AG10803 (cell line): ENCODE data around the gene NMD3.
A peak's percentile ranks its signal among the peaks of the same experiment; 100 is the strongest.
"Not testable (repeated sequence)": the region's sequence is repeated elsewhere in the genome, so short reads cannot be mapped to it uniquely, and the experiment has no call there.

Source experiments
- DNase-seq: peaks from one replicate; pipeline ENCODE4 v3.0.0; 2010; ENCODE audit warnings: low read depth
- H3K4me3 ChIP-seq: 2 replicates; pipeline ENCODE4 v1.5.1; 2011; ENCODE audit warnings: mild to moderate bottlenecking, low read length, control low read depth
- TF ChIP-seq, protein P1 (sequence below): conservative IDR thresholded peaks from 2 replicates; pipeline ENCODE4 v1.5.1; 2011; ENCODE audit warnings: mild to moderate bottlenecking, low read length, control low read depth, inconsistent platforms

NMD3 gene

DNA sequence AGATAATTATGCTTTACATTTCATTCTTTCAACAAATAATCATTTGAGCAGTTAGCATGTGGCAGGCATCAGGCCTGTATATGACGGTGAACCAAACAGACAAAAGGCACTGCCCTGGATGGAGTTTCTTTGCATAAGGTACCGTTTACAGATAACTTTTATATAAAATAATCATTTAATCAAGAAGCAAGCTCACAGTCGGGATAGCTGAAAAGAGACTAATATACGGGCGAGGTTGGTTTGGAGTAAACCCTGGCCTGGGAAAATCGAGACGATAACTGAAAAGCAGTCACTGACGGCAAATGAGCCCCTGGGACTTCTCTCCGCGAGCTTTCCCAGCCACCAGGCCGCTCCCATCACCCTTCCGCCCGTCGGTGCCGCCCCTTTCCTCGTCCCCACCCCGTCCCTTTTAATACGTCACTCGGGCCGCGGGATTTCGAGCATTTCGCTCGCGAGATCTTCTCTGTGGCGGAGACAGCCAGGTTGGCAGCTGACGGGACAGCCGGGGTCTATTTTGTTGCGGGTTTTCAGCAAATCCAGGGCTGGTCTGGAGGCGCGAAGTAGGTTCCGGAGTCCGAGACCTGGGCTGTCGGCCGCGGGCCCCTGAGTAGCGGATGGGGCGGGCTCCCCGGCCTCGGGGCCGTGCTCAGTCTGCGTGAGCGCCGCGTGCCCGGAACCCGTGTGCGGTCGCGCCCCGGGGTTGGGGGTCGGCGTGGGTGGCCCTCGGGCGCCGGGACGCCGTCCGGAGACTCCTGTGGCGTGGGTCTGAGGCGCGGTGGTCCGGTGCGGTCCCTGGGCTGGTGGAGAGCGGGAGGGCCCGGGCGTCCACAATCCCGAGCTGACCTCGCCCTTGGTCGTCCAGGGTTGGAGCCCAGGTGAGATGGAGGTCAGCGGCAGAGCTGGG lies at the start of gene NMD3:
NMD3 (plus strand) TSS at position 462 of the 904 bp plus-strand sequence. CDS start 703 bp downstream, outside the sequence.
- DNase-seq = peak; percentile 92
- peak within 1 kb of the TSS; percentile 93 for H3K4me3 ChIP-seq
- TF ChIP-seq, protein P1, sequence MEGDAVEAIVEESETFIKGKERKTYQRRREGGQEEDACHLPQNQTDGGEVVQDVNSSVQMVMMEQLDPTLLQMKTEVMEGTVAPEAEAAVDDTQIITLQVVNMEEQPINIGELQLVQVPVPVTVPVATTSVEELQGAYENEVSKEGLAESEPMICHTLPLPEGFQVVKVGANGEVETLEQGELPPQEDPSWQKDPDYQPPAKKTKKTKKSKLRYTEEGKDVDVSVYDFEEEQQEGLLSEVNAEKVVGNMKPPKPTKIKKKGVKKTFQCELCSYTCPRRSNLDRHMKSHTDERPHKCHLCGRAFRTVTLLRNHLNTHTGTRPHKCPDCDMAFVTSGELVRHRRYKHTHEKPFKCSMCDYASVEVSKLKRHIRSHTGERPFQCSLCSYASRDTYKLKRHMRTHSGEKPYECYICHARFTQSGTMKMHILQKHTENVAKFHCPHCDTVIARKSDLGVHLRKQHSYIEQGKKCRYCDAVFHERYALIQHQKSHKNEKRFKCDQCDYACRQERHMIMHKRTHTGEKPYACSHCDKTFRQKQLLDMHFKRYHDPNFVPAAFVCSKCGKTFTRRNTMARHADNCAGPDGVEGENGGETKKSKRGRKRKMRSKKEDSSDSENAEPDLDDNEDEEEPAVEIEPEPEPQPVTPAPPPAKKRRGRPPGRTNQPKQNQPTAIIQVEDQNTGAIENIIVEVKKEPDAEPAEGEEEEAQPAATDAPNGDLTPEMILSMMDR = no peak

DNA sequence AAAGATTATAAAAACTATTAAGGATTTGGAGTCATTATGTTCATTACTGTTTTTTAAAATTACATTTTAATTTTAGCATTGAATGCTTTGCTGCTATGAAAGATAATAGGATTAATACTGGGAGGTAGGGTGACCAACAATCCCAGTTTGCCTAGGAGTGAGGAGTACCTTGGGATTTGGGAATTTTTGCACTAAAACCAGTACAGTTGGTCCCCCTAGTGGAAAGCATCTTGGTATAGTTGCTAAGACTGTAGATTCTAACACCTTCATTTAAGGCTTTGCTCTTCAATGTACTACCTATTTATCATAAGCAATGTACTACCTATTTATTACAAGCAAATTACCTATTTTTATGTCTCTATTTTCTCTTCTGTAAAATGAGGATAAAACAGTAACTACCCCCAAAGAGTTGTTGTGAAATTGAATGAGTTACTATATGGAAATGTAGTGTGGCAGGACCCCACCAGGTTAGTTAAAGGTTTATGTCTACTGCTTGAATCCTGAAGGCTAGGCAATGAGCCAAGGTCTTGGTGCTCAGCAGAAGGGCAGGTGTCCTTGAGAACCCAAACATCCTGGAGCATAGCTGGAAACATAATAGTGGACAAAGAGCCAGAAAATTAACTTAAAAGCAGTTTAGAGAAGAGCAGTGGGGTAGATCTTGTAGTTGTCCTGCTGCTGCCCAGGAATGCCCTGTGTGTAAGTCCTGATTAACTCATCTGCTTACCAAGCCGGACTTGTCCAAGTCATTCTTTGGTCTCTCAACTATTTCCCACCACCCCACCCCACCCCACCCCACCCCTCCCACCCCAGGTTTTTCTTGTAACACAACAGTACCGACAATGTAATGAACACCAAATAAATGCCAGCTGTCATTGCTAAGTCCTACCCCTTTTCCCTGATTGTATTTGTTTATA lies 49.2 kb upstream of the NMD3 start:
- H3K4me3 ChIP-seq = no peak overlapping the region
- DNase-seq = no peak
- TF ChIP-seq, protein P1 = peak; percentile 35

DNA sequence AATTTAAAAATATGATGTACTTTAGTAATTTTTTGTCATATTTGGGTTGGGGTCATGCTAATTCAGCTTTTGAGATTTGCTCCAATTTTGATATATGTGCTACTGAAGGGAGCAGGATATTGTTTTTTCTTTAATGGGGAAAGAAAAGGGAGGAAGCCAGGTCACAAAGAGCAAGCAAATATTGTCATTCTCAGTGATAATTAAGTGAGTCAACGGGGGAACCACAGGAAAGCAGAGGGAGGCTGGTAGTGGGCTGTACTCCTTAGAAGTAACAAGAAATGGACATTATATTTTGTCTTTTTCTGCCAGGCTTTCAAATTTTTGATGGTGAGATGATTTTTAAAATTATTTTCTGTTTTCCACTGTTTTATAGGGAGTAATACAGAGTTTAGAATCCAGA lies 45.6 kb upstream of the NMD3 start:
- TF ChIP-seq, protein P1 = no peak
- DNase-seq = no peak
- H3K4me3 ChIP-seq = no peak overlapping the region

DNA sequence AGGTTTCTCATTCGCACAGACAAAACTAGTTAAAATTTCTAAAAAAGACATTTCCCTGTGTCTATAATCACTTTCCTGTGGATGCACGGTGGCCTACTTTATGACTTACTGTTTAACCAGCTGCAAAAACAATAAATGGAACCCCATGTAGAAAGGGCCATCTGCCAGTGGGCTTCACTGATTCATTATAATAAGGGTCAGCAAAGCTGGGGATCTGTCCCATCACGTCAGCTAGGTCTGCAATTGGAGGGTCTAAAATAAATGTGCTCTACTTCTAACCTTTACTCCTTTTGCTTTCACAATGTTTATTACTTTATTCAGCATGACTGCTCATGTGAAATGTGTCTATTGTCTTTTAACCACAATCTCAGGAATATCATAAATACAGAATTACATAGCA lies 43.1 kb upstream of the NMD3 start:
- no peak for DNase-seq
- no peak overlapping the region for H3K4me3 ChIP-seq
- TF ChIP-seq, protein P1 = no peak

DNA sequence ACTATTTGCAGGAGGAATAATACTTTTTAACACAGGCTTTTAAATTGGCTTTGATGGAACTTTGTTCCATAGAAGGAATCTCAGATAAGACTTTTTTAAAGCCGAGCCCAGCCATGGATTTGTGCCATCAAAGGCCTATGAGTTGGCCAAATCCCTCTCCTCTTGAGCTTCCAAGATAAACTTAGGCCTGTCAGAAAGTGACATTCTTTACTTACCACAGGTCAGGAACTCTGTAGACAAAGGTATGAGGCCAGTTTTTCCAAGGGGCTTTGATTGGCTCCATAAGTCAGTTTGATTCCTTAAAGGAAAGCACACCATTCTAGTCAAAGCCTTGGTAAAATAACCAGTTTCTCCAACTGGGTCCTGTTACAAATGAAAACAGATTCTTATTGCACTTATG lies 39.7 kb upstream of the NMD3 start:
- not testable (repeated sequence) for H3K4me3 ChIP-seq, DNase-seq

DNA sequence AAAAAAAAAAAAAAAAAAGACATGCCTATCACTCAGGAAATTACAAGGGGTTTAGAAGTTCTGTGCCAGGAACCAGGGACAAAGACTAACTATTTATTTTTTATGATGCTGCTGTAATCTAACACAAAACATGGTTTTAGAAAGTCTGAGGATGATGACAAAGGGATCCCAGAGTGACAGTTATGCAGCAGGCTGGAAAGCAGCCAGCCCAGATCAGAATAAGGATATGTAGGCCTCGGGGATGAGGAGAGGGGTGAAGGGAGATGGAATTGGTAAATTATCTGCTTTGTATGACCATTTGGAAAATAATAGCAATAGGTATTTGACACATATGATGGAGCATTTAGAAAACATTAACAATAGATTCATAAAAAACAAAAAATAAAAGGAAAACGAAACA lies 34.1 kb upstream of the NMD3 start:
- no peak overlapping the region for H3K4me3 ChIP-seq
- TF ChIP-seq, protein P1 = no peak
- DNase-seq = no peak

DNA sequence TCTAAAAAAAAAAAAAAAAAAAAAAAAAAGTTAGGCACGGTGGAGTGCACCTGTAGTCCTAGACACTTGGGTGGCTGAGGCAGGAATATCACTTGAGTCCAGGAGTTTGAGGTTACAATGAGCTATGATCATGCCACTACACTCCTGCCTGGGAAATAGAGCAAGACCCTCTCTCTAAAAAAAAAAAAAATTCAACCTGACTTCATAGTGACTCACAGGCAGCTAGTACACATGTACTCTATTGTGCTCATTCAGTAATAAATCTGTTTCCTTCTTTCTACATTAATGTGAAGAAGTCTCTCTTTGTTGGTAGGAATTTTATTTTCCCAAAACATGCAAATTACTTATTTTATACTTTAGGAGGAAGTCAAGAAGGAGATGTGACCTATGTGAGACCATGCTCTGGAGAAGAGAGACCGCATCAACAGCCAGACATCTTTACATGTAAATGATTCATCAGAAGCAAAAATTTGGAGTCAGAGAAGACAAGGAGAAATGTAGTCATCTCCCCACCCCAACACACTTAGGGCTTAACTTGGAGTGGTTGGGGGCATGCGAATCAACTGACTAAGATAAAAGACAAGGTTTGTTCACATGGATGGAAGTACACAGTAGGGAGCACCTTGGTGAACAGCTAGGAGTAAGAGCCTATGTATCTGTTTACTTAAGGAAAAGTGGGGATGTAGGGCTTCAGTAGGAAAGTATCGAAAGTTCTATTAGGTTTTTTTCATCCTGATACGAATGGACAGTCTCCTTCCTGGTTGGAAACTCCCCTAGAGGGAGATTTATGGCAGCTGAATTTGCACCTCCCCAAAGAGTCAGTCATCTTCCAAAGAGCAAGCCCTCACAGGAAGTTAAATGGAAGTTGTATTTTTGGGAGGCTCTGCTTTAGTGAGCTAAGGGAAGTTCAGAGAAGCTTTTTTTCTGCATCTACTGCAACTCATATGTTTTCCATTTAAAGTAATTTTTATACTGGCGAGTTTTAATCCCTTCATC lies 23.0 kb upstream of the NMD3 start:
- DNase-seq = no peak
- no peak overlapping the region for H3K4me3 ChIP-seq
- TF ChIP-seq, protein P1 = no peak
